Astrocyte (in vitro differentiated cells and primary cell): ENCODE results near the gene COMMD9. TPM values are rescaled to one million over a fixed set of nuclear protein-coding genes. Genes with fewer than 3 reads are reported as not detected.

Experiments used
- DNase-seq: peaks from one replicate; pipeline ENCODE4 v3.0.0-alpha.2; 2010; ENCODE audit warnings: low read depth
- FAIRE-seq: peaks from 2 replicates; lab custom pipeline; 2011; peaks lifted over from hg19 to GRCh38; lab: Jason Lieb, UNC
- H2AFZ ChIP-seq: 2 replicates; pipeline ENCODE4 v1.6.0; 2012; ENCODE audit warnings: low read depth, low read length, inconsistent platforms
- H3K27ac ChIP-seq: 2 replicates; pipeline ENCODE4 v1.5.1; 2011; ENCODE audit warnings: low read depth, low read length, inconsistent platforms
- H3K27me3 ChIP-seq: 2 replicates; pipeline ENCODE4 v1.6.0; 2011; ENCODE audit warnings: low read length, inconsistent platforms; ENCODE audit not compliant: insufficient read depth
- H3K36me3 ChIP-seq: 2 replicates; pipeline ENCODE4 v1.5.1; 2011; ENCODE audit warnings: low read length, inconsistent platforms; ENCODE audit not compliant: insufficient read depth
- H3K4me1 ChIP-seq: 2 replicates; pipeline ENCODE4 v1.5.1; 2011; ENCODE audit warnings: low read length, inconsistent platforms; ENCODE audit not compliant: insufficient read depth
- H3K4me2 ChIP-seq: 2 replicates; pipeline ENCODE4 v1.6.0; 2012; ENCODE audit warnings: low read length, inconsistent platforms
- H3K4me3 ChIP-seq: 2 replicates; pipeline ENCODE4 v1.5.1; 2011; ENCODE audit warnings: low read depth, mild to moderate bottlenecking, low read length, inconsistent platforms; ENCODE audit not compliant: insufficient read depth
- H3K79me2 ChIP-seq: 2 replicates; pipeline ENCODE4 v1.6.0; 2012; ENCODE audit warnings: mild to moderate bottlenecking, low read length, inconsistent platforms; ENCODE audit not compliant: insufficient read depth
- H3K9ac ChIP-seq: 2 replicates; pipeline ENCODE4 v1.6.0; 2012; ENCODE audit warnings: mild to moderate bottlenecking, low read length, inconsistent platforms
- H3K9me3 ChIP-seq: 2 replicates; pipeline ENCODE4 v1.5.1; 2012; ENCODE audit warnings: low read depth, mild to moderate bottlenecking, low read length, inconsistent platforms; ENCODE audit not compliant: insufficient read depth
- H4K20me1 ChIP-seq: 2 replicates; pipeline ENCODE4 v1.6.0; 2012; ENCODE audit warnings: low read length, inconsistent platforms; ENCODE audit not compliant: insufficient read depth
- H3K27ac Mint-ChIP-seq: one replicate; pipeline ENCODE4 v1.8.0; 2021; ENCODE audit warnings: mild to moderate bottlenecking, mixed read lengths; ENCODE audit not compliant: unreplicated experiment
- H3K27me3 Mint-ChIP-seq: one replicate; pipeline ENCODE4 v1.8.0; 2021; ENCODE audit warnings: low read depth, mixed read lengths; ENCODE audit not compliant: unreplicated experiment
- H3K36me3 Mint-ChIP-seq: one replicate; pipeline ENCODE4 v1.8.0; 2021; ENCODE audit warnings: low read depth, mixed read lengths; ENCODE audit not compliant: unreplicated experiment
- H3K4me1 Mint-ChIP-seq: one replicate; pipeline ENCODE4 v1.8.0; 2021; ENCODE audit warnings: low read depth, mixed read lengths; ENCODE audit not compliant: unreplicated experiment
- H3K4me3 Mint-ChIP-seq: one replicate; pipeline ENCODE4 v1.8.0; 2021; ENCODE audit warnings: mild to moderate bottlenecking, moderate library complexity, mixed read lengths; ENCODE audit not compliant: unreplicated experiment
- H3K9me3 Mint-ChIP-seq: one replicate; pipeline ENCODE4 v1.8.0; 2021; ENCODE audit warnings: mild to moderate bottlenecking, mixed read lengths; ENCODE audit not compliant: unreplicated experiment
- EZH2 ChIP-seq: IDR thresholded peaks from 2 replicates; pipeline ENCODE4 v1.6.1; 2012; ENCODE audit warnings: mild to moderate bottlenecking, low read length, inconsistent platforms; ENCODE audit not compliant: insufficient read depth
- total RNA-seq: library from RNA; stranded (reverse); gene quantifications from 2 replicates; pipeline ENCODE4 v1.2.1, GENCODE V29; 2021
- TF ChIP-seq, protein P1 (sequence below): IDR thresholded peaks from 2 replicates; pipeline ENCODE4 v1.5.1; 2011; ENCODE audit warnings: low read depth, mild to moderate bottlenecking, inconsistent platforms, low read length, moderate library complexity; ENCODE audit not compliant: insufficient read depth

Gene COMMD9
- total RNA-seq, 1 donor from 2014 or later, result 78.4 TPM

DNA sequence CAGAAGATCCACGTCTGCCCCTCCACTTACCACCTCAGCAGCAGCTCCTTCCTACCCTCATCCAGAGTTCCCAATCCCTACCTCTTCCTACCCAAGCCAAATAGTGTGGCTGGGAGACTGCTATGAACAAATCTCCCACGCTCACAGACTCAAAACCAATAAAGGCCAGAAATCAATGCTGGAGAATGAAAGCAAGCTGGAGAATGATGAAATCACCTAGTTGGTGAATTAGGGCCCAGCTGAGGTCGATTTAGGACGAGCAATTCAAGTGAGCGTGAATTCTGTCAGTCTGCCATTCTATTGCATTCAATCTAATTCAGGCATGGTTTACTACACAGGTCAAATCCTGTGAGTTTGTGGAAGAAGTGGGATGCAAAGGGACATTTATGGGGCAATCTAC, 22.5 kb downstream of the COMMD9 start:
- Histone ChIP-seq H3K79me2 (no peaks in the 10 kb centered on the region), H3K4me1 (no peaks in the 10 kb centered on the region), H2AFZ (no peak overlapping the region), H4K20me1 (no peaks in the 10 kb centered on the region), H3K36me3 (no peaks in the 10 kb centered on the region), H3K27me3 (peaks cover 14% of the 10 kb centered on the region), H3K4me2 (no peak overlapping the region), H3K9me3 (no peaks in the 10 kb centered on the region), H3K9ac (no peak overlapping the region), H3K27ac (no peak overlapping the region), H3K4me3 (no peak overlapping the region)
- Mint-ChIP-seq H3K9me3 (no peaks in the 10 kb centered on the region), H3K4me3 (no peak overlapping the region), H3K27me3 (peaks cover 14% of the 10 kb centered on the region), H3K27ac (no peak overlapping the region), H3K4me1 (peaks cover 2% of the 10 kb centered on the region), H3K36me3 (peaks cover 17% of the 10 kb centered on the region)
- FAIRE-seq, result no peak
- no peak for DNase-seq
- TF ChIP-seq, protein P1, sequence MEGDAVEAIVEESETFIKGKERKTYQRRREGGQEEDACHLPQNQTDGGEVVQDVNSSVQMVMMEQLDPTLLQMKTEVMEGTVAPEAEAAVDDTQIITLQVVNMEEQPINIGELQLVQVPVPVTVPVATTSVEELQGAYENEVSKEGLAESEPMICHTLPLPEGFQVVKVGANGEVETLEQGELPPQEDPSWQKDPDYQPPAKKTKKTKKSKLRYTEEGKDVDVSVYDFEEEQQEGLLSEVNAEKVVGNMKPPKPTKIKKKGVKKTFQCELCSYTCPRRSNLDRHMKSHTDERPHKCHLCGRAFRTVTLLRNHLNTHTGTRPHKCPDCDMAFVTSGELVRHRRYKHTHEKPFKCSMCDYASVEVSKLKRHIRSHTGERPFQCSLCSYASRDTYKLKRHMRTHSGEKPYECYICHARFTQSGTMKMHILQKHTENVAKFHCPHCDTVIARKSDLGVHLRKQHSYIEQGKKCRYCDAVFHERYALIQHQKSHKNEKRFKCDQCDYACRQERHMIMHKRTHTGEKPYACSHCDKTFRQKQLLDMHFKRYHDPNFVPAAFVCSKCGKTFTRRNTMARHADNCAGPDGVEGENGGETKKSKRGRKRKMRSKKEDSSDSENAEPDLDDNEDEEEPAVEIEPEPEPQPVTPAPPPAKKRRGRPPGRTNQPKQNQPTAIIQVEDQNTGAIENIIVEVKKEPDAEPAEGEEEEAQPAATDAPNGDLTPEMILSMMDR, result no peak
- TF ChIP-seq EZH2, result no peak

DNA sequence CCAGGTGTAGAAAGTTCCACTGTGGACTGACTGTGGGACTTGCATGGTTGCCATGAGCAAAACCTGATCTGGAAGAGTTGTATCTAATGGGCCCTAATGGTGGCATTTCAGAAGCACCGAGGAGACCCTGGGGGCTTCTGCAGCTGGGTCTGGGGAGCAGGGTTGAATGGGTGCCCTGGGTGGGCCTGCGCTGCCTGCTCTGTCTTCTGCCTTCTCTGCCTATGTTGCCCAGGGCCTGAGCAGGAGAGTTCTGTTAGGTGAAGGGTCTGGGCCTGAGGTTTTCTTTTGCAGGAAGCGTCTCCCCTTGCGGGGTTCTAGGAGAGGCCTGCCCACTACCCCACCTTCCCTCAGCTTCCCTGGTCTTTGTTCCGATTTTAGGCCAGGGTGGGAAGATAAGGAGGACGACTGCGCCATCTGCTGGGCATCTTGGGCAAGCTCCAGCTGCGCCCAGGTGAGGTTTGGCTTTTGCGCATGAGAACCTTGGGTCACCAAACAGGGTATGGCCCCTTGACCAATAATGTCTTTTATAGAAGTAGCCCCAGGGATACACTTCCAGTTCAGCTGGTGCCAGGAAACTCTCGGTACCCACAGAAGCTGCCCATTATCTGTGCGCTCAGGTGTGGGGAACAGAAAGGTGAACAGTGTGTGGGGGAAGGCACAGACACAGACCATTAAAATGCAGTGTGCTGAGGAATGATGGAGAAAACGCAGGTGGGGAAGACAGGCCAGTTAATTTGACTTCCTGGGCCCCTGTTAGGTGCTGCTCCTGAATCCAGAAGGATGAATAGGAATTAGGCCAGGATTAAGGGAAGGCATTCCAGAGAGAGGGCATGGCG, 23.2 kb downstream of the COMMD9 start:
- peaks cover 18% of the 10 kb centered on the region for H3K27me3 Mint-ChIP-seq
- Histone ChIP-seq H3K4me3 (no peak overlapping the region), H3K4me1 (no peaks in the 10 kb centered on the region), H3K4me2 (no peak overlapping the region), H4K20me1 (no peaks in the 10 kb centered on the region), H3K9ac (no peak overlapping the region), H3K79me2 (no peaks in the 10 kb centered on the region), H3K27ac (no peak overlapping the region), H3K9me3 (no peaks in the 10 kb centered on the region), H2AFZ (no peak overlapping the region), H3K27me3 (peaks cover 16% of the 10 kb centered on the region), H3K36me3 (no peaks in the 10 kb centered on the region)
- no peak overlapping the region for H3K27ac Mint-ChIP-seq
- H3K4me1 Mint-ChIP-seq, result peaks cover 2% of the 10 kb centered on the region
- no peaks in the 10 kb centered on the region for H3K9me3 Mint-ChIP-seq
- TF ChIP-seq, protein P1, result peak; percentile 83
- no peak for TF ChIP-seq EZH2
- peaks cover 9% of the 10 kb centered on the region for H3K36me3 Mint-ChIP-seq
- DNase-seq (peak; percentile 13), FAIRE-seq (no peak)
- H3K4me3 Mint-ChIP-seq, result no peak overlapping the region

DNA sequence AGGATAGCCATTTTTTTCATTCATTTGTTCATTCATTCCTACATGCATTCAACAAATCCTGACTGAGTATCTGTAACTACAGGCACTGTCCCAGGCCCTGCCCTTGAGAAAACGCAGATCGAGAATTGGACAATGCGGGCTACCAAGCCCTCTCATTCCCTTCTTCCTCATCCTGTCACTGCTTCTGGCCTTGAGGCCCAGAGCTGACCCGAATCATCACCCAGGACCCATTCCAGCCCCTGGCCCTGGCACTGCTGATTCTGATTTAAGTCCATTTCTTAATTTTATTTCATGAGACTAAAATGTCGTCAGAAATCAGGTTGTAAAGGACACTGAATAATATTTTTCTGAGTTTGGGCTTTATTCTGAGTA, 24.3 kb downstream of the COMMD9 start:
- Histone ChIP-seq H3K9ac (no peak overlapping the region), H3K4me1 (no peaks in the 10 kb centered on the region), H3K36me3 (no peaks in the 10 kb centered on the region), H3K27ac (no peak overlapping the region), H3K4me3 (no peak overlapping the region), H3K4me2 (no peak overlapping the region), H3K9me3 (no peaks in the 10 kb centered on the region), H3K79me2 (no peaks in the 10 kb centered on the region), H3K27me3 (peaks cover 21% of the 10 kb centered on the region), H4K20me1 (no peaks in the 10 kb centered on the region), H2AFZ (no peak overlapping the region)
- Mint-ChIP-seq H3K27me3 (peaks cover 23% of the 10 kb centered on the region), H3K9me3 (no peaks in the 10 kb centered on the region), H3K4me3 (no peak overlapping the region), H3K4me1 (peaks cover 2% of the 10 kb centered on the region), H3K27ac (no peak overlapping the region), H3K36me3 (peaks cover 3% of the 10 kb centered on the region)
- FAIRE-seq, result no peak
- TF ChIP-seq, protein P1, result no peak
- no peak for TF ChIP-seq EZH2
- no peak for DNase-seq
